GM04504 (cell line): ENCODE results near the gene HENMT1.
"Not testable (repeated sequence)": the region's sequence is repeated elsewhere in the genome, so short reads cannot be mapped to it uniquely, and the experiment has no call there.

Experiments used
- DNase-seq: peaks from one replicate; pipeline ENCODE4 v3.0.0-alpha.2; 2012; ENCODE audit warnings: low read depth

HENMT1 gene

GRCh38 chr1:108671143-108671542 lies 10.2 kb upstream of the HENMT1 start:
- no peak for DNase-seq

GRCh38 chr1:108670131-108670773 lies 9.4 kb upstream of the HENMT1 start:
- no peak for DNase-seq

- no peak for DNase-seq
Measured at GRCh38 chr1:108669679-108670078, 8.8 kb upstream of the HENMT1 start.

DNA sequence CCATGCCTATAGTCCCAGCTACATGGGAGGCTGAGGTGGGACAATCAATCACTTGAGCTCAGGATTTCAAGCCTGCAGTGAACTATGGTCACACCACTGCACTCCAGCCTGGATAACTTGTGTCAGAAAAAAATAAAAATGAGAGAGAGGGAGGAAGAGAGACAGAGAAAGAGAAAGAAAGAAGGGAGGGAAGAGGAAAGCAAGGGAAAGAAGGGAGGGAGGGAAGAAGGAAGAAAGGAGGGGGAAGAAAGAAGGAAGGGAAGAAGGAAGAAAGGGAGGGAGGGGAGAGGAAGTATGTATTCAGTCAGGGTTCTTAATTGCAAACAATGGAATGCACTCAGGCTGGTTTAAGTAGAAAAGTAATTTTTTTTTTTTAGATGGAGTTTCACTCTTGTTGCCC lies 7.9 kb upstream of the HENMT1 start:
- no peak for DNase-seq

DNA sequence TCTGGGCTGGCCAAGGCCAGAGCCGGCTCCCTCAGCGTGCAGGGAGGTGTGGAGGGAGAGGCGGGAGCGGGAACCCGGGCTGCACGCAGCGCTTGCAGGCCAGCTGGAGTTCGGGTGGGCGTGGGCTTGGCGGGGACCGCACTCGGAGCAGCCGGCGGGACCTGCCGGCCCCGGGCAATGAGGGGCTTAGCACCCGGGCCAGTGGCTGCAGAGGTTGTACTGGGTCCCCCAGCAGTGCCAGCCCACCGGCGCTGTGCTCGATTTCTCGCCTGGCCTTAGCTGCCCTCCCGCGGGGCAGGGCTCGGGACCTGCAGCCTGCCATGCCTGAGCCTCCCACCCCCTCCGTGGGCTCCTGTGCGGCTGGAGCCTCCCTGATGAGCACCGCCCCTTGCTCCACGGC lies 6.5 kb upstream of the HENMT1 start:
- not testable (repeated sequence) for DNase-seq

GRCh38 chr1:108665771-108666170 lies 4.9 kb upstream of the HENMT1 start:
- no peak for DNase-seq

DNA sequence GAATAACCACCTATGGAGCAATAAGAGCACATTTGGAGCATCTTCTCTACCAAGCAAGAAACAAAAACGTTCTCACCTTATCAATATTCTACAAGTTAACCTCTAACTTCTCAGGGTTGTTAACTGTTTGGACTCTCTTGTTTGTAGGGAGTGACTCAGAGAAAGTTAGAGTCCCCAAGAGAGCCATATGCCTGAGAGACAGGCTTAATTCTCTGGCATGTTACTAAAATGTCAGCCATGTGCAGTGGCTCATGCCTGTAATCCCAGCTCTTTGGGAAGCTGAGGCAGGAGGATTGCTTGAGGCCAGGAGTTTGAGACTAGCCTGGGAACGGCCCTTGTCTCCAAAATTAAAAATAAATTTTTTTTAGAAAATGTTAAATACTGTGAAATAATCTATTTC lies 4.2 kb upstream of the HENMT1 start:
- no peak for DNase-seq

DNA sequence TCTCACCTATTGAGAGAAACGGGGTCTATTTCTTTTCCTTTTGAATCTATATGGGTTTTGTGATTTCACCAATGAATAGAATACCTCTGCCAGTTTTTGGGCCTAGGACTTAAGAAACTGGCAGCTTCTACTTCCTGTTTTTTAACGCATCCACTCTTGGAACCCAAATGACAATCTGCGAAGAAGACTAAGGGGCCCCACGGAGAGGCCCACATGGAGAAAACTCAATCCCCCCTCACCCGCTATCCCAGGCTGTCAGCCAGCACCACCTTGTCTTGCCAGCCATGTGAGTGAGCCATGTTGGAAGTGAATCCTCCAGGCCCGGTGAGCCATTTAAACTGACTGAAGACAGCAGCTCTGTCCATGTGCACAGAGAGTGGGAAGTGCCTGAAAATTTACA lies 3.6 kb upstream of the HENMT1 start:
- DNase-seq: no peak

GRCh38 chr1:108663074-108663473 lies 2.2 kb upstream of the HENMT1 start:
- no peak for DNase-seq

DNA sequence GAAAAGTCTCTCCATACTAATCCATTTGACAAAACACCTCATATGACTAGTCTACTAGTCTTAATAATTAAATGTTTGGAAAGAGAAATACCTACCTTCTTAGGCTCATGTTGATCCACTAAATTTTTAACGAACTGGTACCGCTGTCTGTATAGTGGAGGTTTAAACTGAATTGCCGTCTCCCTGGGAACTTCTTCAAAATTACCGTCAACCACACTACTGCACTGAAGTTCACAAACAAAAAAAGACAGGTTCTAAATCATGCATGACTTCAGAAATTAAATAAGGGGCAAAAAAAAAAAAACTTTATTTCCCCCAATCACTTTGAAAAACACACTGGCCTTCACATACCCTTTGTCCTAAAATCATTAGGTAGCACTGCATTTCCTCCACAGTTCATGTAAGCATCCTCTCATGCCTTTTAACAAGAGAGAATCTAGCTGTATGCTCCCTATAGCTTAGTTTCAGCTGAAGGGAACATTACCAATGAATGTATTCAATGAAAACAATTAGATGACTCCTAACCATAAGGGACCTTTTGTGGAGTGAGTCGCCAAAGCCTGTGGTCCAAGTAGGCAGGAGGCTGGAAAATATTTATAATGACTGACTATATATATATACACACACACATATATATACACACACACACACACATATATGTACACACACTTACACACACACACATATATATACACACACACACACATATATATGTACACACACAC lies 3.4 kb downstream of the HENMT1 start:
- DNase-seq: no peak

DNA sequence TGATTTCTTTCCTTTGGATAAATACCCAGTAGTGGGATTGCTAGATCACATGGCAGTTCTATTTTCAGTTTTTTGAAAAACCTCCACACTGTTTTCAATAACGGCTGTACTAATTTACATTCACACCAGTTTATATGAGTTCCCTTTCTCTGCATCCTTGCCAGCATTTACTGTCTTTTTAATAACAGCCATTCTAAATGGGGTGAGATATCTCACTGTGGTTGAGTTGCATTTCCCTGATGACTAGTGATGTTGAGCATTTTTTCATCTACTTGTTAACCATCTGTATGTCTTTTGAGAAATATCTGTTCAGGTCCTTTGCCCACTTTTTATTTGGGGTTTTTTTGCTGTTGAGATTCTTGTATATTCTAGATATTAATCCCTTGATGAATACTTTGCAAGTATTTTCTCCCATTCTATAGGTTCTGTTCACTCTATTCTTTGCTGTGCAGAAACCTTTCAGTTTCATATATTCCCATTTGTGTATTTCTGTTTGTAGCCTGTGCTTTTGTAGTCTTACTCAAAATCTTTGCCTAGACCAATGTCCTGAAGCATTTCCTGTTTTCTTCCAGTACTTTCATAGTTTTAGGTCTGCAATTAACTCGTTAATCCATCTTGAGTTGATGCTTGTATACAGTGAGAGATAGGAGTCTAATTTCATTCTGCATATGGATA lies 7.3 kb downstream of the HENMT1 start:
- DNase-seq: no peak

GRCh38 chr1:108646648-108647269 lies 14.1 kb downstream of the HENMT1 start:
- DNase-seq: peak; percentile 57

DNA sequence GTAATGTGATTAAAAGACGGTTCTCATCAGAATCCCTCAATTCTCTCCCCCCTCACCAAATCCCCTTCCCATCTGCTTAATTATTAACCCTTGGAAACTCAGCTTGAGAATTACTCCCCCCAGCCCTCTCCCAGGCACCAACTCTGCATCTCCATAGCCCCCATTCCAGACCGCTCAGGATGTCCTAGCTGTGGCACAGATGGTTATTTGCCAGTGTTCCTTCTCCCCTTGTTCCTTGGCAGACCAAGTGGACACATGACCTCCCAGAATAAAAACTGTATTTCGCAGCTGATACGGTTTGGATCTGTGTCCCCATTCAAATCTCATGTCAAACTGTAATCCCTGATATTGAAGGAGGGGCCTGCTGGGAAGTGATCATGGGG lies 14.6 kb downstream of the HENMT1 start:
- no peak for DNase-seq

GRCh38 chr1:108645564-108646184 lies 15.2 kb downstream of the HENMT1 start:
- DNase-seq: no peak

- DNase-seq: no peak
Measured at GRCh38 chr1:108644984-108645383, 15.9 kb downstream of the HENMT1 start.

DNA sequence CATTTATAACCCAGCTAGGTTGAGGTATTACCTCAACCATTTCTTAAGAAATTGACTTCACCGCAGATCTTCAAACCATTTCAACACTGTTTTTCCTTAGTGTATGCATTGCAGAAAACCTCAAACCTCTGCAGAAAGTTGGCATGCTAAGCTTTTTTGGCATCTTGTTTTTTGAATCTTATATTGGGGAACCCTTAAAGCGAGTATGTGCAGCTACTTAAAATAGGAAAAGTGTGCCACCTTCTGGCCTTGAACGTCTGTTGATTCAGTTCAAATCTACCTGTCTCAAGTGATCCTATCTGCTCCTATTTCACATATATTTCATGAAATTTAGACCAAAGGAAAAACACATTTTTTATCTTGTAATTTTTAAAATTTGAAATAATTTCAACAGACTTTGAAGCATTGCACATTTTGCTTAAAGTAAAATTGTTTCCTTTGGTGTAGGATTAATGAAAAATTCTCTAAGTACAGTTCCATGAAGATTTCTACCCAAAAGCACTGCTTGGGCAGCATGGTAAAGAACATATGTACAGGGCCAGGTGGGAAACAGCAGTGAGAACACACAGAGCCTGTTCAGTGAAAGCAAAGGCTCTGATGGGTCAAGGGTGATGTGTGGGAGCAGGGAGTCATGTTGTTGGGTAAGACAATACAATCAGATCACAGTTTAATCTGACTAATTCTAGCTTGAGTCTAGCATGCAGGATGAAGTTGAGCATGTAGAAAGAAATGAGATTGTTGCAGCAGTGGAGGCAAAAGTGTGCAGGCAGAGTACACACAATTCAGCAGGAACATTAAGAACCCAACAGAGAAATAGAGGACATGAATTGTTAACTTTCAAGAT lies 17.2 kb downstream of the HENMT1 start:
- DNase-seq: peak; percentile 37

GRCh38 chr1:108640863-108641262 lies 20.0 kb downstream of the HENMT1 start:
- not testable (repeated sequence) for DNase-seq

DNA sequence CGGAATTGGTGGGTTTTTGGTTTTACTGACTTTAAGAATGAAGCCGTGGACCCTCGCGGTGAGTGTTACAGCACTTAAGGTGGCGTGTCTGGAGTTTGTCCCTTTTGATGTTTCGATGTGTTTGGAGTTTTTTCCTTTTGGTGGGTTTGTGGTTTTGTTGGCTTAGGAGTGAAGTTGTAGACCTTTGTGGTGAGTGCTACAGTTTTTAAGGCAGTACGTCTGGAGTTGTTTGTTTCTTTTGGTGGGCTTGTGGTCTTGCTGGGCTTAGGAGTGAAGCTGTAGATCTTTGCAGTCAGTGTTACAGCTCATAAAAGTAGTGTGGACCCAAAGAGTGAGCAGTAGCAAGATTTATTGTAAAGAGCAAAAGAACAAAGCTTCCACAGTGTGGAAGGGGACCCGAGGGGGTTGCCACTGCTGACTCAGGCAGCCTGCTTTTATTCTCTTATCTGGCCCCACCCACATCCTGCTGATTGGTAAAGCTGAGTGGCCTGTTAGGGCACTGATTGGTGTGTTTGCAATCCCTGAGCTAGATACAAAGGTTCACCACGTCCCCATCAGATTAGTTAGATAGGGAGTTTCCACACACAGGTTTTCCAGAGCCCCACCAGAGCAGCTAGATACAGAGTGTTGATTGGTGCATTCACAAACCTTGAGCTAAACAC lies 20.9 kb downstream of the HENMT1 start:
- no peak for DNase-seq

- DNase-seq: no peak
Measured at GRCh38 chr1:108636876-108637275, 24.0 kb downstream of the HENMT1 start.

GRCh38 chr1:108634521-108634920 lies 26.4 kb downstream of the HENMT1 start:
- DNase-seq: no peak

- DNase-seq: no peak
Measured at GRCh38 chr1:108628665-108629064, 32.2 kb downstream of the HENMT1 start.
